HAP-1 (cell line): Measurements from ENCODE around the gene SYNC.
"Not testable (repeated sequence)": the region's sequence is repeated elsewhere in the genome, so short reads cannot be mapped to it uniquely, and the experiment has no call there.

Experiments used
- DNase-seq, 2 experiments: peaks; one replicate each; pipeline ENCODE4 v3.0.0-alpha.2; 2016 to 2020; ENCODE audit warnings: low spot score in 2 of 2
- H3K27me3 ChIP-seq: fragments of 250-450 bp; sonication (Bioruptor Pico); 2 replicates; pipeline ENCODE4 v1.5.1; 2020; ENCODE audit warnings: low read depth, mild to moderate bottlenecking, moderate library complexity
- H3K36me3 ChIP-seq: fragments of 250-450 bp; sonication (Bioruptor Pico); replicated peaks from 2 replicates; pipeline ENCODE4 v1.5.1; 2020; ENCODE audit warnings: mild to moderate bottlenecking
- H3K4me1 ChIP-seq: fragments of 250-450 bp; sonication (Bioruptor Pico); 2 replicates; pipeline ENCODE4 v1.5.1; 2020; ENCODE audit warnings: mild to moderate bottlenecking
- H3K4me3 ChIP-seq: fragments of 250-450 bp; sonication (Bioruptor Pico); 2 replicates; pipeline ENCODE4 v1.5.1; 2020; ENCODE audit warnings: mild to moderate bottlenecking, moderate library complexity
- H3K9me3 ChIP-seq: fragments of 250-450 bp; sonication (Bioruptor Pico); 2 replicates; pipeline ENCODE4 v1.5.1; 2020; ENCODE audit warnings: mild to moderate bottlenecking, moderate library complexity
- in situ Hi-C: fragments of 300-500 bp; cut with MboI; formaldehyde crosslinking; loops from 3 replicates; pipeline ENCODE4 v1.14.3; 2020; ENCODE audit warnings: low sequenced_read_pairs, inconsistent platforms, mixed read lengths

Gene SYNC

GRCh38 chr1:32636914-32637645 is 65.5 kb downstream of the SYNC start:
- peak; percentile 54 to 77 for DNase-seq
- peaks cover 7% of the 10 kb centered on the region for H3K36me3 ChIP-seq
- H3K4me1 ChIP-seq, result peaks cover 41% of the 10 kb centered on the region
- H3K9me3 ChIP-seq, result no peaks in the 10 kb centered on the region
- in situ Hi-C loops, result no loop called here
- no peaks in the 10 kb centered on the region for H3K27me3 ChIP-seq
- no peak overlapping the region for H3K4me3 ChIP-seq

DNA sequence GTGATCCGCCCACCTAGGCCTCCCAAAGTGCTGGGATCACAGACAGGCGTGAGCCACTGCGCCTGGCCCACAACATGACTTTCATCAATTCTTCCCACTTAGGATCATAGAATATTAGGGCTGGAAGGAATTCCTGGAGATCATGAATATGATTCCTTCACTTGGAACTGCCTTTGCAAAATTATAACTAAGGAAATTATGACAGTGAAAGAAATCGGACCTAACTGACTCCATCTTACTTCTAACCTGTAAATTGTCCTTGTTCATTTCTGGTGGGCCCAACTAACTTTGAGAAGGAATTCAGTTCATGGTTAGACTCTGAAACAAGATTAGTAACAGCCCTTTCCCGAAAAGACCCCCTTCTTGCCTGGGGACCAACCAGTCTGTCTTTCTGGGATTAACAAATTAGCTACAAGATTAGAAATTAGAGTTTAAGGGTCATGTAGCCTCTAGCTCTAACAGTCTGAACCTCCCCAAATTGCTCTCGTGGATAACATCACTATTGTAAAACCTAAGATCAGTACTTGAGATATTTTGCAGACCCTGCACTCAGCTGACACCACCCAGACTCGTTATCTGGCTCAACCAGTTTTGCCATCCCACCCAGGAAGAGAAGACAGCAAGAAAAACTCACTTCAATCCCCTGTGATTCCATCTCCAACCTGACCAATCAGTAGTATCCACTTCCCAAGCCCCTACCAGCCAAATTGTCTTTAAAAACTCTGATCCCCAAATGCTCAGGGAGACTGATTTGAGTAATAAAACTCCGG is 66.9 kb downstream of the SYNC start:
- peaks cover 11% of the 10 kb centered on the region for H3K36me3 ChIP-seq
- peaks cover 29% of the 10 kb centered on the region for H3K4me1 ChIP-seq
- no peaks in the 10 kb centered on the region for H3K9me3 ChIP-seq
- H3K27me3 ChIP-seq, result no peaks in the 10 kb centered on the region
- DNase-seq, result no peak
- no peak overlapping the region for H3K4me3 ChIP-seq
- in situ Hi-C loops, result no loop called here

DNA sequence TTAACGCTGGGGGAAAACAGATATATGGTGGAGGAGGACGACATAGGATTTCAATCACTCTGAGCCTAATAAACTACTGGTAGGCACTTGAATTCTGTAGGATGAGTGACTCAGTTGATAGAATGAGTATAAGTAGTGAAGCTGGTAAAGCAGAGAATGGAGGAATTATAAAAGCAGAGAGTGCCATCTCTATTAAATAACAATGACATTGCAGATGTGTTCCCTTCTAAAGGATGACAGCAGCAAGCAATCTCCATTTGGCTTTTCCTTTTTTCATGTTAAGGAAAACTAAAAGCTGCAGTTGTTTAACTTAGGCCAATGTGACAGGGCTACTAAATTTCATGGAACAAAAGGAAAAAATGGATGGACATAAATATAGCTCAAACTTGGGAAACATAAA is 69.7 kb downstream of the SYNC start:
- no peak for DNase-seq
- in situ Hi-C loops, result no loop called here
- H3K9me3 ChIP-seq, result no peaks in the 10 kb centered on the region
- no peaks in the 10 kb centered on the region for H3K27me3 ChIP-seq
- H3K36me3 ChIP-seq, result peaks cover 24% of the 10 kb centered on the region
- no peak overlapping the region for H3K4me3 ChIP-seq
- peaks cover 23% of the 10 kb centered on the region for H3K4me1 ChIP-seq

DNA sequence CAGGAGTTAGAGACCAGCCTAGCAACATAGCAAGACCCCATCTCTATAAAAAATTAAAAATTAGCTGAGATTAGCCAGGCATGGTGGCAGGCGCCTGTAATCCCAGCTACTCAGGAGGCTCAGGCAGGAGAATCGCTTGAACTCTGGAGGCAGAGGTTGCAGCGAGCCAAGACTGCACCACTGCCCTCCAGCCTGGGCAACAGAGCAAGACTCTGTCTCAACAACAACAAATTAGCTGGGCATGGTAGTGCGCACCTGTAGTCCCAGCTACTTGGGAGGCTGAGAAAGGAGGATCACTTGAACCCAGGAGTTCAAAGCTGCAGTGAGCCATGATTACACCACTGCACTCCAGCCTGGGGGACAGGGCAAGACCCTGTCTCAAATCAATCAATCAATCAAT is 72.4 kb downstream of the SYNC start:
- H3K36me3 ChIP-seq, result peaks cover 41% of the 10 kb centered on the region
- in situ Hi-C loops, H3K4me3 ChIP-seq, H3K27me3 ChIP-seq, H3K9me3 ChIP-seq, DNase-seq, H3K4me1 ChIP-seq: not testable (repeated sequence)
